IMR-90 (cell line): ENCODE measurements around the gene DDC. TPM values are rescaled to one million over a fixed set of nuclear protein-coding genes. Genes with fewer than 3 reads are reported as not detected.
A peak's percentile ranks its signal among the peaks of the same experiment; 100 is the strongest.

Experiments
- ATAC-seq: fragments of 200-7000 bp; cut with Tn5 transposase; 2 replicates; pipeline ENCODE4 v1.9.1; 2020; ENCODE audit warnings: low read depth, mild to moderate bottlenecking, moderate library complexity
- BruUV-seq: library from RNA; stranded (reverse); fragments of 400-500 nt; replicated peaks from 2 replicates; lab custom pipeline; 2021; lab: Mats Ljungman, UMichigan
- CTCF ChIA-PET: fragments of 300-600 bp; formaldehyde crosslinking; extraction: SDS; loops from one replicate; lab custom pipeline; 2021; ENCODE audit warnings: antibody characterized with exemption; lab: Yijun Ruan, JAX
- POLR2A ChIA-PET: fragments of 300-600 bp; sonication (Branson Sonifier 250); formaldehyde crosslinking; loops from one replicate; lab custom pipeline; 2022; ENCODE audit warnings: antibody characterized with exemption; ENCODE audit not compliant: unreplicated experiment; lab: Charles Lee
- DNase-seq: peaks from one replicate; pipeline ENCODE4 v3.0.0; 2013
- H2AFZ ChIP-seq: replicated peaks from 2 replicates; pipeline ENCODE3; 2013; ENCODE audit warnings: low read length, mild to moderate bottlenecking; ENCODE audit not compliant: poor library complexity
- H2AK5ac ChIP-seq: 2 replicates; pipeline ENCODE4 v1.6.1; 2013; ENCODE audit warnings: low read depth, low read length, inconsistent platforms
- H2AK9ac ChIP-seq: replicated peaks from 2 replicates; pipeline ENCODE3; 2013; ENCODE audit warnings: mild to moderate bottlenecking, low read depth, low read length, moderate library complexity; ENCODE audit not compliant: poor library complexity
- H2BK120ac ChIP-seq: 2 replicates; pipeline ENCODE4 v1.6.1; 2013; ENCODE audit warnings: low read depth, low read length, inconsistent platforms
- H2BK15ac ChIP-seq: 3 replicates; pipeline ENCODE4 v1.6.1; 2013; ENCODE audit warnings: low read depth, low read length, inconsistent platforms
- H2BK20ac ChIP-seq: 2 replicates; pipeline ENCODE4 v1.6.1; 2013; ENCODE audit warnings: low read depth, mild to moderate bottlenecking, inconsistent platforms, low read length, moderate library complexity
- H2BK5ac ChIP-seq: 2 replicates; pipeline ENCODE4 v1.6.1; 2013; ENCODE audit warnings: mild to moderate bottlenecking, low read depth, low read length, inconsistent platforms; ENCODE audit not compliant: poor library complexity, severe bottlenecking
- H3K14ac ChIP-seq: replicated peaks from 2 replicates; pipeline ENCODE4 v1.6.1; 2013; ENCODE audit warnings: low read depth, low read length, inconsistent platforms
- H3K18ac ChIP-seq: 2 replicates; pipeline ENCODE4 v1.6.1; 2013; ENCODE audit warnings: low read depth, low read length, control low read depth
- H3K23ac ChIP-seq: 2 replicates; pipeline ENCODE4 v1.6.1; 2013; ENCODE audit warnings: low read depth, low read length, inconsistent platforms
- H3K27ac ChIP-seq: 2 replicates; pipeline ENCODE4 v1.5.1; 2013; ENCODE audit warnings: mild to moderate bottlenecking, control low read depth, low read length; ENCODE audit not compliant: insufficient read depth
- H3K27me3 ChIP-seq: 2 replicates; pipeline ENCODE4 v1.6.1; 2013; ENCODE audit warnings: low read length; ENCODE audit not compliant: control insufficient read depth, insufficient read depth
- H3K36me3 ChIP-seq: 2 replicates; pipeline ENCODE4 v1.6.1; 2013; ENCODE audit warnings: low read length, mixed read lengths; ENCODE audit not compliant: control insufficient read depth, insufficient read depth
- H3K4ac ChIP-seq: 2 replicates; pipeline ENCODE4 v1.6.1; 2013; ENCODE audit warnings: low read depth, low read length, inconsistent platforms
- H3K4me1 ChIP-seq: 2 replicates; pipeline ENCODE4 v1.6.1; 2013; ENCODE audit warnings: low read length, mixed read lengths; ENCODE audit not compliant: control insufficient read depth, insufficient read depth
- H3K4me2 ChIP-seq: 2 replicates; pipeline ENCODE4 v1.6.1; 2013; ENCODE audit warnings: low read depth, mild to moderate bottlenecking, control low read depth, low read length, moderate library complexity
- H3K4me3 ChIP-seq: 2 replicates; pipeline ENCODE4 v1.5.1; 2013; ENCODE audit warnings: low read depth, mild to moderate bottlenecking, control low read depth, low read length, moderate library complexity; ENCODE audit not compliant: insufficient read depth
- H3K56ac ChIP-seq: 2 replicates; pipeline ENCODE4 v1.6.1; 2013; ENCODE audit warnings: low read length, inconsistent platforms; ENCODE audit not compliant: insufficient read depth; ENCODE audit errors: extremely low read depth
- H3K79me1 ChIP-seq, 2 experiments: 2 replicates each; pipeline ENCODE4 v1.6.1; 2013; ENCODE audit warnings: low read length in 2 of 2, inconsistent platforms in 1 of 2, low read depth in 1 of 2
- H3K9ac ChIP-seq: 2 replicates; pipeline ENCODE4 v1.6.1; 2013; ENCODE audit warnings: low read depth, low read length, control low read depth
- H3K9me1 ChIP-seq: 2 replicates; pipeline ENCODE4 v1.6.1; 2013; ENCODE audit warnings: low read length, inconsistent platforms; ENCODE audit not compliant: insufficient read depth
- H3K9me3 ChIP-seq: 2 replicates; pipeline ENCODE4 v1.6.1; 2013; ENCODE audit warnings: low read length; ENCODE audit not compliant: control insufficient read depth, insufficient read depth
- H4K20me1 ChIP-seq: 2 replicates; pipeline ENCODE4 v1.6.1; 2013; ENCODE audit warnings: low read length, inconsistent platforms; ENCODE audit not compliant: insufficient read depth
- H4K5ac ChIP-seq: 2 replicates; pipeline ENCODE4 v1.6.1; 2013; ENCODE audit warnings: mild to moderate bottlenecking, low read depth, low read length, control low read depth
- H4K8ac ChIP-seq, 2 experiments: 2 replicates each; pipeline ENCODE4 v1.6.1; 2013; ENCODE audit warnings: low read depth in 2 of 2, low read length in 2 of 2, control low read depth in 1 of 2, inconsistent platforms in 1 of 2
- H4K91ac ChIP-seq: 2 replicates; pipeline ENCODE4 v1.6.1; 2013; ENCODE audit warnings: low read depth, low read length, inconsistent platforms; ENCODE audit not compliant: insufficient read depth
- BHLHE40 ChIP-seq: fragments of 150-350 bp; IDR thresholded peaks from 2 replicates; pipeline ENCODE4 v1.6.1; 2016; ENCODE audit warnings: mild to moderate bottlenecking, low read depth, low read length
- CEBPB ChIP-seq: IDR thresholded peaks from 2 replicates; pipeline ENCODE4 v1.6.1; 2012; ENCODE audit warnings: low read depth, low read length, improper control_type of control experiment
- CHD1 ChIP-seq: IDR thresholded peaks from 2 replicates; pipeline ENCODE4 v1.6.1; 2012; ENCODE audit warnings: low read depth, low read length, improper control_type of control experiment
- FOS ChIP-seq: fragments of 150-350 bp; IDR thresholded peaks from 2 replicates; pipeline ENCODE4 v1.6.1; 2016; ENCODE audit warnings: low read depth, low read length
- MAFK ChIP-seq: IDR thresholded peaks from 2 replicates; pipeline ENCODE4 v1.6.1; 2012; ENCODE audit warnings: low read depth, low read length, improper control_type of control experiment
- MXI1 ChIP-seq: IDR thresholded peaks from 2 replicates; pipeline ENCODE4 v1.6.1; 2012; ENCODE audit warnings: low read depth, mild to moderate bottlenecking, low read length, moderate library complexity, borderline replicate concordance
- NFE2L2 ChIP-seq: fragments of 150-350 bp; IDR thresholded peaks from 2 replicates; pipeline ENCODE4 v1.6.1; 2016; ENCODE audit warnings: low read depth, mild to moderate bottlenecking, low read length
- POLR2A ChIP-seq: IDR thresholded peaks from 2 replicates; pipeline ENCODE4 v1.6.1; 2012; ENCODE audit warnings: mild to moderate bottlenecking, low read depth, low read length
- RAD21 ChIP-seq: IDR thresholded peaks from 2 replicates; pipeline ENCODE4 v1.6.1; 2012; ENCODE audit warnings: low read length, improper control_type of control experiment
- RCOR1 ChIP-seq: IDR thresholded peaks from 2 replicates; pipeline ENCODE4 v1.6.1; 2012; ENCODE audit warnings: mild to moderate bottlenecking, low read length, improper control_type of control experiment; ENCODE audit not compliant: insufficient replicate concordance
- RFX5 ChIP-seq: IDR thresholded peaks from 2 replicates; pipeline ENCODE4 v1.8.0; 2012; ENCODE audit warnings: low read depth, mild to moderate bottlenecking, low read length, moderate library complexity
- SMC3 ChIP-seq: fragments of 150-350 bp; IDR thresholded peaks from 2 replicates; pipeline ENCODE4 v1.6.1; 2016; ENCODE audit warnings: low read depth, mild to moderate bottlenecking, antibody characterized with exemption, low read length, moderate library complexity
- WGBS, 2 experiments: methylation state at CpG; one replicate each; pipeline versions ENCODE4 v1.1.5 to v1.1.7; 2013; ENCODE audit warnings: missing lambda C conversion rate in 2 of 2; ENCODE audit not compliant: insufficient read length in 1 of 2; ENCODE audit errors: extremely low coverage in 2 of 2; 5-methylcytosine and 5-hydroxymethylcytosine counted together
- dilution Hi-C: fragments of 300-500 bp; cut with HindIII; formaldehyde crosslinking; loops from one replicate; pipeline ENCODE4 v1.14.3; 2018; ENCODE audit warnings: low sequenced_read_pairs; ENCODE audit not compliant: unreplicated experiment
- in situ Hi-C: fragments of 300-500 bp; cut with MboI; formaldehyde crosslinking; loops from 3 replicates; pipeline ENCODE4 v1.14.3; 2019; ENCODE audit warnings: low sequenced_read_pairs, inconsistent platforms, mixed read lengths
- intact Hi-C: fragments of 100-400 bp; cut with micrococcal nuclease; formaldehyde crosslinking; loops from 2 replicates; pipeline ENCODE4 v1.10.0; 2022
- polyA plus RNA-seq, 3 experiments: library from polyadenylated mRNA; depleted of rRNA; stranded (reverse); fragments of >200 nt; gene quantifications; 2 replicates each; pipeline ENCODE4 v1.2.3, GENCODE V29; 2012; ENCODE audit warnings: low replicate concordance in 1 of 3
- total RNA-seq: library from RNA; depleted of rRNA; stranded (reverse); fragments of >200 nt; gene quantifications from 2 replicates; pipeline ENCODE4 v1.2.3, GENCODE V29; 2012
- TF ChIP-seq, protein P1 (sequence below): fragments of 150-350 bp; IDR thresholded peaks from 2 replicates; pipeline ENCODE4 v1.6.1; 2017; ENCODE audit warnings: mild to moderate bottlenecking, antibody characterized with exemption, low read length, low read depth
- TF ChIP-seq, protein P2 (sequence below): fragments of 150-350 bp; IDR thresholded peaks from 2 replicates; pipeline ENCODE4 v1.6.1; 2016; ENCODE audit warnings: low read depth, mild to moderate bottlenecking, low read length, moderate library complexity, borderline replicate concordance
- TF ChIP-seq, protein P3 (sequence below): conservative IDR thresholded peaks from 2 replicates; pipeline ENCODE4 v1.5.1; 2012; ENCODE audit warnings: mild to moderate bottlenecking, low read depth, low read length, improper control_type of control experiment

The DDC gene
- total and polyA plus RNA-seq, 2 of the 4 experiments (the other 2 are of a cell fraction) = not detected

DNA sequence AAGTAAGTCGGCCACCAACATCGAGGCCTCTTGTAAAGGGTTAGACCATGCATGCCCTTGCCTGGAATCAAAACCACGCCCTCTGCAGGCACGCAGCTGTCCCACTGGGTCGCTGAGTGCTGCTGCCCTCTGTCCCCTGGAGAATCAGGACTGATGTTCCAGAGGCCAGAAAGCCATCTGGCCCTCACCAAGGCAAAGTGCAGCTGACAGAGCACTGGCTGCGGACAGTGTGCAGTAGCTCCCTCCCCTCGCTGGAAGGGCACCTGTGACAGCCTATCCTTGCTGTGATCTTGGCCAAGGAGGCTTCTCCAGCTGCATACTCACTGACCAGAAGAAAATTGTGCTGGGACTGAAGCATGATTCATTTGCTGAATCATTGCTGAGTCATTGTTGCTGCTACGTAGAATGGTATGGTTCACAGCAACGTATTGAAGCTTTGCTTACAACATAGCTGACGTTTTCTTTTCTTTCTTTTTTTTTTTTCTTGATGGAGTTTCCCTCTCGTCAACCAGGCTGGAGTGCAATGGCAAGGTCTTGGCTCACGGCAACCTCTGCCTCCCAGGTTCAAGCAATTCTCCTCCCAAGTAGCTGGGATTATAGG, 30.4 kb downstream of the DDC start:
- Histone ChIP-seq H4K8ac (peak overlapping the region in 1 of 2 experiments; percentile 59; a peak in 1 of 4 replicates), H3K79me1 (no peaks in the 10 kb centered on the region), H3K4me3 (no peak overlapping the region), H4K91ac (peak overlapping the region; percentile 34; the same call in 1 of the 2 replicates), H4K5ac (no peak overlapping the region), H2AK9ac (no peak overlapping the region), H3K36me3 (no peaks in the 10 kb centered on the region), H3K4me1 (peaks cover 5% of the 10 kb centered on the region), H2BK5ac (peak overlapping the region; percentile 59), H2AFZ (peak overlapping the region; percentile 81), H3K14ac (0 out of 2 replicates have a peak overlapping the region, but pooled peaks have one; percentile 10), H2BK15ac (no peak overlapping the region), H3K23ac (no peak overlapping the region), H3K9me1 (no peaks in the 10 kb centered on the region), H3K27ac (peak overlapping the region; percentile 26; the same call in 1 of the 2 replicates), H3K27me3 (peaks cover 2% of the 10 kb centered on the region; the same call in 1 of the 2 replicates), H3K9me3 (no peaks in the 10 kb centered on the region), H3K4ac (peak overlapping the region; percentile 49; the same call in 1 of the 2 replicates), H2BK120ac (peak overlapping the region; percentile 66), H3K4me2 (peak overlapping the region; percentile 12), H3K18ac (no peak overlapping the region), H4K20me1 (no peaks in the 10 kb centered on the region), H2BK20ac (peak overlapping the region; percentile 18; the same call in 1 of the 2 replicates), H2AK5ac (no peak overlapping the region), H3K56ac (no peak overlapping the region), H3K9ac (no peak overlapping the region)
- peak; percentile 100 for DNase-seq
- ATAC-seq = peak; percentile 95
- 93% methylated on average over 3 of the region's 12 CpGs; no CpG with 5 or more reads in 1 of the 2 experiments for WGBS, 2 experiments
- in situ Hi-C loops = no loop called here
- no TSS peak for BruUV-seq
- intact Hi-C loops = no loop called here
- CTCF ChIA-PET = interaction anchor here (1.0 kb wide), 1 partner anchor 11 kb away, joined by 3 read pairs; no protein-coding TSS in a partner anchor
- POLR2A ChIA-PET = interaction anchor here (0.6 kb wide), 1 partner anchor 11 kb away, joined by 3 read pairs; no protein-coding TSS in a partner anchor
- dilution Hi-C loops = no loop called here
- peak; percentile 93 for TF ChIP-seq MAFK
- TF ChIP-seq POLR2A = peak; percentile 61
- TF ChIP-seq SMC3 = no peak
- peak; percentile 21 for TF ChIP-seq RCOR1
- TF ChIP-seq, protein P1, sequence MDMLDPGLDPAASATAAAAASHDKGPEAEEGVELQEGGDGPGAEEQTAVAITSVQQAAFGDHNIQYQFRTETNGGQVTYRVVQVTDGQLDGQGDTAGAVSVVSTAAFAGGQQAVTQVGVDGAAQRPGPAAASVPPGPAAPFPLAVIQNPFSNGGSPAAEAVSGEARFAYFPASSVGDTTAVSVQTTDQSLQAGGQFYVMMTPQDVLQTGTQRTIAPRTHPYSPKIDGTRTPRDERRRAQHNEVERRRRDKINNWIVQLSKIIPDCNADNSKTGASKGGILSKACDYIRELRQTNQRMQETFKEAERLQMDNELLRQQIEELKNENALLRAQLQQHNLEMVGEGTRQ = no peak
- TF ChIP-seq, protein P2, sequence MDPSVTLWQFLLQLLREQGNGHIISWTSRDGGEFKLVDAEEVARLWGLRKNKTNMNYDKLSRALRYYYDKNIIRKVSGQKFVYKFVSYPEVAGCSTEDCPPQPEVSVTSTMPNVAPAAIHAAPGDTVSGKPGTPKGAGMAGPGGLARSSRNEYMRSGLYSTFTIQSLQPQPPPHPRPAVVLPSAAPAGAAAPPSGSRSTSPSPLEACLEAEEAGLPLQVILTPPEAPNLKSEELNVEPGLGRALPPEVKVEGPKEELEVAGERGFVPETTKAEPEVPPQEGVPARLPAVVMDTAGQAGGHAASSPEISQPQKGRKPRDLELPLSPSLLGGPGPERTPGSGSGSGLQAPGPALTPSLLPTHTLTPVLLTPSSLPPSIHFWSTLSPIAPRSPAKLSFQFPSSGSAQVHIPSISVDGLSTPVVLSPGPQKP = no peak
- TF ChIP-seq, protein P3, sequence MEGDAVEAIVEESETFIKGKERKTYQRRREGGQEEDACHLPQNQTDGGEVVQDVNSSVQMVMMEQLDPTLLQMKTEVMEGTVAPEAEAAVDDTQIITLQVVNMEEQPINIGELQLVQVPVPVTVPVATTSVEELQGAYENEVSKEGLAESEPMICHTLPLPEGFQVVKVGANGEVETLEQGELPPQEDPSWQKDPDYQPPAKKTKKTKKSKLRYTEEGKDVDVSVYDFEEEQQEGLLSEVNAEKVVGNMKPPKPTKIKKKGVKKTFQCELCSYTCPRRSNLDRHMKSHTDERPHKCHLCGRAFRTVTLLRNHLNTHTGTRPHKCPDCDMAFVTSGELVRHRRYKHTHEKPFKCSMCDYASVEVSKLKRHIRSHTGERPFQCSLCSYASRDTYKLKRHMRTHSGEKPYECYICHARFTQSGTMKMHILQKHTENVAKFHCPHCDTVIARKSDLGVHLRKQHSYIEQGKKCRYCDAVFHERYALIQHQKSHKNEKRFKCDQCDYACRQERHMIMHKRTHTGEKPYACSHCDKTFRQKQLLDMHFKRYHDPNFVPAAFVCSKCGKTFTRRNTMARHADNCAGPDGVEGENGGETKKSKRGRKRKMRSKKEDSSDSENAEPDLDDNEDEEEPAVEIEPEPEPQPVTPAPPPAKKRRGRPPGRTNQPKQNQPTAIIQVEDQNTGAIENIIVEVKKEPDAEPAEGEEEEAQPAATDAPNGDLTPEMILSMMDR = no peak
- no peak for TF ChIP-seq RAD21
- no peak for TF ChIP-seq MXI1
- TF ChIP-seq NFE2L2 = peak; percentile 100
- TF ChIP-seq BHLHE40 = peak; percentile 70; the same call in 1 of the 2 replicates
- TF ChIP-seq RFX5 = no peak
- TF ChIP-seq FOS = peak; percentile 100
- peak; percentile 82 for TF ChIP-seq CEBPB
- TF ChIP-seq CHD1 = no peak
